ENCODE results near the gene ASB4.
"Not testable (repeated sequence)": the region's sequence is repeated elsewhere in the genome, so short reads cannot be mapped to it uniquely, and the experiment has no call there.

Gene ASB4

DNA sequence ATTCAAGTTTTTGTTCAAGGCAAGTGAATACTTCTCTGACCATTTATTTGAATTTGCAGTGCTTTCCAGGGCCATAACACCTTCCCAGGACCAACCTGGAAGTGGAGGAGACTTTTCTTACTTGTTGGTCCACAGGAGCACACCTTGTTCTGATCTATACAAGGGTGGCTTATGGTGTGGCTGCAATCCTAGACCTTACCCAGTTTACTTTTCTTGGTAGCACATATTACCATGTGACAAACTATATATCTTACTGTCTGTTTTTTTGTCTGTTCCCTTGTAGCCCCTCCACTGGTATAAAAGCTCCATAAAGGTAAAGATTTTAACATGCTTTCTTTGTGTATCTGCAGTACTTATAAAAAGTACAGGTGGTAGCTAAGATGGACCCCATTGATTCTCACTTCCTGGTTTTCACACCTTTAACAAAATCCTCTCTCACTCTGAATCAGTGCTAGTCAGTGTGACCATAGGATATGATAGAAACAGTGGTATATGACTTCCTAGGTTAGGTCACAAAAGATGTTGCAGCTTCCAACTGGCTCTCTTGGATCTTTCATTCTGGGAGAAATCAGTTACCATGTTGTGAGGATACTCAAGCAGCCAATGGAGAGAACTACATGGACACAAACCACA, 5.6 kb upstream of the ASB4 start:
- DNase-seq = no peak

DNA sequence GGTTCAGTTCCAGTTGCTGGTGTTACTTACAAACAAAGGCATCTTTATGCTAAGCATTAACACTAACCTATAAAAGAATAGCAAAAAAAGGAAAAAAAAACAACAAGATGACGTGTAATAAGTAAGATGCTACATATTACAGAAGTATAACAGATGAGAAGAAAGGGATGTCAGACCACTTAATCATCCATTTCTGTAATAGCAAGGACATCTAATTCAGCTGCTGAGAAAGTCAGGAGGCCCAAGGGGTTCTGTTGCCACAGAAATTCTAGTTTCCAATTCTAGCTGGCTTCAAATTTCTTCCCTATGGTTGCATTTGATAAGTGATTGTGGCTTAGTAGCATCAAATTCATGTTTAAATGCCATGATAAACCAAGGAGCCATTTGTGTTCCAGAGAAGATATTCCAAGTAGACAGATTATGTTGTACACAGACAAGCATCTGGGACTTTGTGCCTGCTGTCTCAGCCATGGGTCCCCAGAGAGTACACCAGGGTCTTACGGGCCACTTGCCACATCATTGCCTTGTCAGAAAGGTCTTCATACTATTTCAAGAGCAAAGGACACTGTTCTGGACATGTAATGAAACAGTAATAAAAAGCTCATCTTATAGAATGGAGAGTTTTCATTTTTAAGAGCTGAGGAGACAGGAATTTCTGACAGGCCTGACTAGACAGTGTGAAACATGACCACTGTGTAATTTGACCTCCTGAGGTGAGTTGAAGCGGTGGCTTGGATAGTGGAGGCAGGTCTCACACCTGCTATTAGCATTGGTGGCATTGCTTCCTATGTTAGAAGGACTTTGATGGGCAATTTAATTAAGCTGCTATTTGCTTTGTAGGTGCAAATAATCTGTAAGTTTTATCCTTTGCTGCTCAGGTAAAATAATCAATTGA, 4.2 kb upstream of the ASB4 start:
- no peak for DNase-seq

DNA sequence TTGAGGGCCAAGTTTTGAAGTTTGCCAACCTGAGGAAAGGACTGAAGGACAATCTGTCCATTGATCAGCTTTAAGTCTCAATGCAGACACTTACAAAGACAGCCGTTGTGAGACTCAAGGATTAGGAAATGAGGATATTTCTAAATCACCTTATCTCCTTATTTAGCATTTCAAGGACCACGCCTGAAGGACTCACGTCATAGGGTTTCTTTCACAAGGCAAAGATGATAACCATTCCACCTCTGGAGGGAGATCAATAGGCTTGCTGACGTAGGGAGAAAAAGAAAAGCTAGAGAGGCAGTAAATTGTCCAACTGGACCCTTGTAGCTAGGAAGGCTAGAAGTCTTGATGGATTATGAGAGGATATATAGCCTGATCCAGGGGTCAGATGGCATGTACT, 3.3 kb upstream of the ASB4 start:
- DNase-seq = no peak

DNA sequence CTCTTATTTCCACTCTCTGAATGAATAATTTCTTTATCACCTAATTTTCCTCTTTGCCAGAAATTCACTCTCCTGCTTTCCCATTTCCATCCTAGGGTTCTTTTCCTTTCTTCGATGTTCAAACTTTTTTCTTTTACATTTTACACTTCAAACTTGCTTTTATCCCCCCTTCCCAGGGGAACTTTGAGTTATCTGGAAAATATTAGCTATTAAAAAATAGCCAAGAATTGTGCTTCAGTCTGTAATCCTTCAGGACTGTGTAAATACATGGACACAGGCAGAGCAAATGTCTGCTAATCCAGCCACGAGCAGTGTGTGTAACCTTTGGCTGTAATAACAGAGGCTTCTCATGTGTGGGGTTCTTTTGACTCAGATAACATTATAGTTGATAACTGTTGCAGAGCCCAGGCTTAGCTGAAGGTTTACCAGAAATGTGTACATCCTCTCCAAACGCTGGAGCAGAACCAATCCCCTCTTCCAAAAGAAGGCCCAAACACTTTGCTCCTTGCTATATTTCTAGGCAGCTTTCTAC, 4.6 kb downstream of the ASB4 start:
- no peak for DNase-seq

DNA sequence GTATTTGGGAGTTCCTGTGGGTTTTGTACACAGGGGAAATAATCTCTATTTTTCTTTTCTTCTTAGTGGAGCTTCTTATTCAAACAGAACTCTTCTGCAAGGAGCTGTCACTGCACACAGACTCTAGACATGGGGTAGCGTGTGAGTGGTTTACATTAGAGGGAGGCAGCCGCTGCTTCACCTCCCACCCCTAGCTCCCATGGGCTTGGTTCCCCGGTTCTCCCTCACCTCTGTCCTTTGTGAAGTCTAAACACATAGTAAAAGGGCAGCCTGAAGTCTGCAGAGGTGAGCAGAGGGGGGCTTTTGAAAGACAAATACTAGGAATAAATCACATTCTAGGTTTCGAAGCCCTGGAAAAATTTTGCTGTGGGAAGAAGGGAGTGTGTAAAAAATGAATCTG, 5.5 kb downstream of the ASB4 start:
- DNase-seq = no peak

DNA sequence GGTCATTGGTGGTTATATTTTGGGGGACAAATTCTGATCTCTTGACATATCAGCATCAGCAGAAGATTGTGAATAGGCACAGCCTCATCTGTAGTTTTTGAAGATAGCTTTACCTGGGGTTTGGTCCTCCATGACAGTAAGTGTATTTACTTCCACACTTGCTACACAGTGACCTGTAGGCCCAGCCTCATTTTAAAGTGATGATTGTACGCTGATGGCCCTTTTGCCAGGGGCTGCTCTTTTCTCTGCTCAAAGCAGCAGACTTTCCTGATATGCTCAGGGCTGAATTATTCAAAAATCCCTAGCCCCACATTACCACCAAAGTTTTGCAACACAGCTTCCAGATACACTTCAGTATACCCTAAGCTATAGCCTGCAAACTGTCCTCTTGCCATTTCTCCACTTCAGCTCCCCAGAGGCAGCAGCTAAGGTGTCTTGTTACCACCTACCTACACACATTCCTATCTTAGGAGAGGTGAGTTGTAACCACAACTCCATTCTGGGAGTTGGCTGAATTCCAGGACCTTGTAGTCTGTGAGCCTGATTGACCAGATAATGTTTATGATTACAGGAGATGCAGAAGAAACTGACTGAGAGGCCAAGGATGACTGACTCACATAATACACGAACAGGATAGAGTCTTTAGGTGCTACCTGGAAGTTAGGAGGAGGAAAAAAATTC, 6.0 kb downstream of the ASB4 start:
- peak; percentile 50 for DNase-seq

DNA sequence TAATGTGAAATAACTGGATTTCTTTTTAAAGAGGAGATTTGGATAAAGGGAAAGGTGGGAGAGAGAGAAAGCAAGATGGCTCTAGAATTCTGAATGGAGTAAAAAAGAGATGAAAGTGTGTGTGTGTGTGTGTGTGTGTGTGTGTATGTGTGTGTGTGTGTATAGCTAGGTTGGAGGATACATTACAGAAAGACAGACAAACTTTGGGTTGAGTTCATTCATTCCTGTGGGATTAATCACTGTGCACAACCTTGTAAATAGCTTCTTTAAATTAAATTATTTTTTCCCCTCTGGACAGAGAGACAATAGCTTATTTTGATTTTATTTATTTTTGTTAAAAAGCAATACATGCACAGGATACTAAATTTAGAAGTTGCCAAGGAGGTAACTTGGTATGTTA, 7.5 kb downstream of the ASB4 start:
- no peak for DNase-seq

DNA sequence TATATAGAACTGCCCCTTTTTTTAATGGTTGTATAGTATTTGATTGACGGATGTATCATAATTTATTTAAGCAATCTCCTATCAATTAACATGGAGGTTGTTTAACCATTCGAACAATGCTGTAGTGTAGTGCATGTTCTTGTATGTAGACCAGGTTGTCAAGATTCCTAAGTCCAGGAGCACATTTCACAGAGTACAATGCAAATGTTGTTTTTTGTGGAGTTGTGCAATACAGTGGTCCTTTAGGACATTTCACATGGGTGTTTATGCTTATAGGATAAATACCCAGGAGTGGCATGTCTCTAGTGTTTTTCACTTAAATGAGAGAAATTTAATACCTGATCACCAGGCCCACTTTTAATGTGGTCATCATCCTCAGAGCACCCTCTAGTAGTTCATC, 8.1 kb downstream of the ASB4 start:
- DNase-seq = no peak

DNA sequence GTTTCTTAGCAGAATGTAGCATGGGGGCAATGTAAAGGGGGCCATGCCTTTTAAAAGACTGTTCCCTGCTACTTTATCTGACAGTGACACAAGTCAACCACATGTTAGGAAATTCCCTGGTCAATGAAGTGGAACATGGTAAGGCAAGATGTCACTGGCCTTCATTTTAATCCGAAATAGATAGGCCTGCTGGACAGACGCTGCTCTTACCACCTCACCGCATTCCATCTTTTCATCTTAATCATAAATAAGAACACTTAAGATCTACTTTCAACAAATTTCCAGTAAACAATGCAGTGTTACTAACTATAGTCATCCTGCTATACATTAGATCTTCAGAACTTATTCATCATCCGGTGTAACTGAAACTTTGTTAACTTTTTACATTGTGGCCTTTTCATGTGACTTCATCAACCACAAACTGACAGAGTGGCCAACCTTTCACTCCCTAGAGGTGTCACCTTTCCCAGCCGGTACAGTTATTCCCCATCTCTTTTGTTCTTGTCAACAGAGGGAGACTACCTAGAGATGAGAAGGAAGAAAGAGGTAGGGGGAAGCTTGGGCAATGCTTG, 15.6 kb downstream of the ASB4 start:
- no peak for DNase-seq

DNA sequence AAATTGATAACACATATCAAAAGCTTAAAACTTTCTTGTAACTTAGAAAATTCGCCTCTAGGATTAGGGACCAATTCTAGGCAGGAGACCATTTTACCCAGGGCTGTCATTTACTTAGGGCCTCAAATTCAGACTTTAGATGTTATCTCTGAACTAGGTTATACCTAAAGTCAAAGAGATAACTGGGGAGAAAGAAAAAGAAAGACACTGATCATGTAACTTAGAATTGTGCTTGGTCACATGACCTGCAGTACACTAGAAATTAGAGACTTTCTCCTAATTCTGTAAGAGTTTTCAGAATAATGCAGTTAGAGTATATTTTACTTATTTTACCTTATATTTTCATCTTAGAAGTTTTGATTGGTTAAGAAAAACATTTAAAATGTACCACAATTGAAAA, 16.7 kb downstream of the ASB4 start:
- no peak for DNase-seq

DNA sequence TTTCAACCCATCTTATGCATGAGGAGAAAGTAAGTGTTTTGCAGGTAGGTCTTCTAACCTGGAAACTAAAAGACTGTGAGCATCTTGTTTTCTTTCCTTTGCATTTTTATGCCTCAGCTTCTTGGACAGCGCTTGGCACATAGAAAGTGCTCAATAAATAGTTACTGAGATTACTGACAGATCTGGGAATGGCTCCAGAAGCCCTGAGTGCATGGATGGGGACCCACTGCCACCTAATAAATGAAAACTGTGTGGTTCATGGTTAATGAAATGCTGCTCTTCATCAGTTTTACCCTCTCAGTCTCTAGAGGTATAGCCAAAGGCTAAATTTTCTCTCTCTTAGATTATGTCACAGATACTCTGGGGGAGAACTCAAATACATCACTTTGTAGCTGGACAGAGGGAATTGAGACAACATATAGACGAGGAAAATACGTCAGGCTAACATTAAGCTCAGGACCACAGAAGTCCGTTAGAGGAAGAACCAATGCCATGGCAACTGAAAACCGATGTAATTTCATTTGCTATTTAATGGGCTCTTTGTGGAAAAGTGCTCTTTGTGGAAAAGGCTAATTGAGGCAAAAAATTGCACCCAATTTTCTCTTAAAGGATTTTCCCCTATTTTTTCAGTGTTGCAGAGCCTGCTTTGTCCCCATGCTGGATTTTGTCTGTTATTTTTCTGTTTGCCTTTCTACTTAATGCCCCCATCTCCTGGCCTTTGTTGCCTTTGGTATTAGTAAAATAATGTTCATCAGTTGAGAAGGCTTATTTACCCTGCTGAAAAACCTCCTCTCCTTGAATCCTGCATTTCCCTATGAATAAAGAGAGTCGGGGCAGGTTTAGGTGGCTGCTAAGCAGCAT, 17.8 kb downstream of the ASB4 start:
- no peak for DNase-seq

DNA sequence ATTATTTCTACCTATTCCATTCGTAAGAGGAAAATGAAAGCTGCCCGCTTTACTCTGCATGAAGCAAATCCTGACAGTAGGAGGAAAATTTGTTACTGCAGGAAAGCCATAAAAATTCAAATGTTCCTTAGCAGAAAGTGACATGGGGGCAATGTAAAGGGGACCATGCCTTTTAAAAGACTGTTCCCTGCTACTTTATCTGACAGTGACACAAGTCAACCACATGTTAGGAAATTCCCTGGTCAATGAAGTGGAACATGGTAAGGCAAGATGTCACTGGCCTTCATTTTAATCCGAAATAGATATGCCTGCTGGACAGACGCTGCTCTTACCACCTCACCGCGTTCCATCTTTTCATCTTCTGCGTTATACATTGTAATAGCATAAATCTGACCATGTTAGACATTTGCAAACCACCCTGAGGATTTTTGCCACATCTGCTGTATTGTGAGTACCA, 18.4 kb downstream of the ASB4 start:
- not testable (repeated sequence) for DNase-seq

DNA sequence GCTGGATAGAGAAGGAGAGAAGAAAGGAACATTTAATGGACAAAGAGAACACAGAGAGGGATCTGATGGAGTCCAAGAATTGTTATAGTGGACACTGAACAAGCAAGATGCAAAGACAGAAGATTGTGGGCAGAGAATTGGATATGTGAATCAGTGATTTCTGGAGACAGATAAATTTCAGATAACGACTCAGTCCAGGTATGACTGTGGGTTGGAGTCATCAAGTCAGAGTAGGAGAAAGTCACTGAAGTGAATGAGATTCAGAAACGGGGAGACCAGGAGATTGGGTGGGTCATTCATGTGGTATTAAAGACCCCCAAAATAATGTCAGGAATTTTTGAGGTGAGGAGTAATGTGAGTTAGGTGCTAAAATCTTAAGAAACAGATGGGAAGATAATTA, 23.0 kb downstream of the ASB4 start:
- no peak for DNase-seq

DNA sequence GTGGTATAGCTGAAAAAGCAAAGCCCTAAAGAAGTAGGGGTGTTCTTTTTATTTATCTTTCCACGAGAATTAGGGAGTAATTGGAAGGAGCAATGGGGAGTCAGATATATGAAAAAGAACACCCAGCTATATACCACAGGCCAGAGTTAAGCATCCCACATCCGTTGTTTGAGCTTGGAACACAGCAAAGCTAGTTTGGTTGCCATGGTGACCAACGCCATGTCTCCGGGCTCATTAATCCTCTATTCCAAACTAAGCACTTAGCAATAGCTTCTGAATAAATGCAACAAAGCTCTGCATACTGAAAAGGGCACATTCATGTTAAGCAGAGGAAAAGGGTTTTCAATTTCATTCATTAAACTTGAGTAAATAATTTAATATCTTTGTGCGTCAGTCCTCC, 23.5 kb downstream of the ASB4 start:
- peak; percentile 63 for DNase-seq

DNA sequence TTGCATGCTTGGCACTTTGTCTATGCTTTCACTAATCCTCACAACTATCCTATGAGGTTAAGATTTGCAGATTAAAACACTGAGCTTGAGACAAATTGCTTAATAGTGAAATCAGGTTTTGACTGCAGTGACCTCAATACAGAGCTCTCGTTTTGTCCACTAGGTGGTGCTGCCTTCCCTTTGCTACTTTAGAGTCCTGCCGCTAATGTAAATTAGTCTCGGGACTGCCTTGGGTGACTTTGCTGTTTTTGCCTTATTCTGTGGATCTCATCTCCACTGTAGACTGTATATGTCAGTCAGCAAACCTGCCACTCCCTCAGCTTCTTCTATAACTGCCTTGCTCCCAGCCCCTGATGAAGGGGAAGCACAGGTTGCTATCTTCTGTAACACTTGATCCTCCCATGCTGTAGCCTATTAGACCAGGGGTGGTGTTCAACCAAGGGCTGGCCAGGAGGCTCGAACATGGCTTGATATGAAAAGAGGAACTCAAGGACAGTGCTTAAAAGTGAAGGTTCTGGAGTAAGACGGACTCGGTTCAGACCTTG, 26.0 kb downstream of the ASB4 start:
- no peak for DNase-seq

DNA sequence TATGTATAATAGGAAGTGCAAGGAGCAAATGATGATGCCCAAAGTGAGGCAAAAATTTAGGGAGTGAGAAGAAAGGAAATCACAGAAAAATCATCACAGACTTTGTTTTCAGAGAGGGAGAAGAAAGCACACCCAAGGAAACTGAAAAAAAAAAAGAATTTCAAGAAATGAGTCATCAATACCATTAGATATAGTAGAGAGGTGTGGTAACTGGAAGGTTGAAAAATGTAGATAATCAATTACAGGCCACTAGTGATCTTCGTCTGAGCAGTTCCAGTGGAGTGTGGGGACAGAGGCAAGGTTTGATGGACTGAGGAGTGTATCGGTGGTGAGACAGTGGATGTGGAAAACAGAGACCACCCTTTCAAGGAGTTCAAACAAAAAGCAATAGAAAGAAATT, 31.7 kb downstream of the ASB4 start:
- DNase-seq = no peak

DNA sequence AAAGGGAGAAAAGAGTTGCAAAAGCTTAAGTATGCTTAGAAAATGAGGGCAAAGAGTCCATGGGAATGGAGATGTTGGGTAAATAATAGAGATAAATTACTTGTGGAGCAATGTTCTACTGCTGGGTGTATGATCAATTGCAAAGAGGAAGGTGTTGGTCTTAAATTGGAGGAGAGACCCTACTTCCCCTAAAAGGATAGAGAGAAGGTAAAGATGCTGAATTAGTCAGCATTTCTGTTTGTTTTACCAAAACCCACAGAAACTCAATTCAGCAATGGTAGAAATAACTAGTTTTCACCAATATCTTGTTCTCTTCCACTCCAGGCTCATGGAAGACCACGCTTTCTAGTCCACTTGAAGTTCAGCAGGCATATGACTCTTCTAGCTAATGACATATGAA, 32.1 kb downstream of the ASB4 start:
- DNase-seq = no peak

DNA sequence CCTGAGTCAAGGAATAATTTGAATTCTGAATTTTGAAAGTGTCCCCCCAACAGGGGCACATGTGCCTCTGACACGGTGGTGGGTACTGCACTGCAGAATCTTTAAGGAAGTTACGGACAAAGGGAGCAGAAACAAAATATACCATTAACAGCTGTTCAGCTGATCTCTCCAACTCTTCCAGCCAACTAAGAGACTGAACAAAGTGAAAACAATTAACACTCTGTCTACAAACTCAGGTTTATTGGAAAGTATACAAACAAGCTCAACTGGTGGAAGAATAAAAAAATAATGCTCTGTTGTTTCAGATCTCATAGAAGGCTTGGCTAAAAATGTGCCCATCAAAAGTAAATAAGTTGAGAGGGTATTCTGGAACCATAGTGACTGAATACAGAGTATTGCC, 34.4 kb downstream of the ASB4 start:
- no peak for DNase-seq

DNA sequence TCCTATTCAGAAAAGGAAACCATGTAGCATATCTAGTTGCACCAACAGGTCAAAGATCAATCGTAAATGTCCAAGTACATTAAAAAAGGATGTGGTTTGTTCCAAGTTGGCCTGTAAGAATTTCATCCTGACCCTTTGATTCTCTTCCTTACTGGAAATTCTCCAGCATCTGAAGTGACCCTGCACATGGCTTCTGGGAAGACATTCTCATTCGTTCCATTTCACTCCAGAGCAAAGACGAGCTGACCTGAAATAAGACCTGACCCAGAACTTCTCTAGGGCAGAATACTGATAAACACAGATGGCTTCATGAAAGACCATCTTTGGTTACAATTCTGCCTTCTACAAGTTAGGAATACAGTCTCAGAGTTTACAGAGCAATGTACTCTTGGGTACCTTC, 39.8 kb downstream of the ASB4 start:
- DNase-seq = no peak

DNA sequence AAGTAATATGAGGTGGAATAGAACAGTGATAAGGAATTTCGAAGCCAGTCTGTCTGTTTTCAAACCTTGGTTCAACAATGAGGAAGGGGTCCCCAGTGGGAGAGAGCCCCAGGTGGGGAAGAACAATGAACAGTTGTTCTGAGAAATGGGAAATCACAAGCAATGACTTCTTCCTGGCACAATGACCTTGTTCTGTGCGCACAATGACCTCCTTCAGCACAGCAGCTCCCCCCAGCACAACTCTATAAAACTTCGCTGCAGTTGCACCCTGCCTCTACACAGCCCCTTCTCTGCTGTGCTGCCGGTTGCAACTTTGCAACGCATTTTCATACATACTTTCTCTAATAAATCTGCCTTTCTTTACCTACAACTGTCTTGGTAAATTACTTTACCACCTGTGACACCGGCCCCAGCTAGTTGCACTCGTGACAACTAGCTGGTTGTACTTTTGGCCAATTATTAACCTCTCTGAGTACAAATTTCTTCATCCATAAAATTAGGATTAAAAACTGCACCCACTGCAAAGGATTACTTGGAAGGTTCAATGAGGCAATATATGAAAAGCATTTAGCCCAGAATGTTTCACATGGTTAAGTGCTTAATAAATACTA, 40.5 kb downstream of the ASB4 start:
- DNase-seq = no peak

DNA sequence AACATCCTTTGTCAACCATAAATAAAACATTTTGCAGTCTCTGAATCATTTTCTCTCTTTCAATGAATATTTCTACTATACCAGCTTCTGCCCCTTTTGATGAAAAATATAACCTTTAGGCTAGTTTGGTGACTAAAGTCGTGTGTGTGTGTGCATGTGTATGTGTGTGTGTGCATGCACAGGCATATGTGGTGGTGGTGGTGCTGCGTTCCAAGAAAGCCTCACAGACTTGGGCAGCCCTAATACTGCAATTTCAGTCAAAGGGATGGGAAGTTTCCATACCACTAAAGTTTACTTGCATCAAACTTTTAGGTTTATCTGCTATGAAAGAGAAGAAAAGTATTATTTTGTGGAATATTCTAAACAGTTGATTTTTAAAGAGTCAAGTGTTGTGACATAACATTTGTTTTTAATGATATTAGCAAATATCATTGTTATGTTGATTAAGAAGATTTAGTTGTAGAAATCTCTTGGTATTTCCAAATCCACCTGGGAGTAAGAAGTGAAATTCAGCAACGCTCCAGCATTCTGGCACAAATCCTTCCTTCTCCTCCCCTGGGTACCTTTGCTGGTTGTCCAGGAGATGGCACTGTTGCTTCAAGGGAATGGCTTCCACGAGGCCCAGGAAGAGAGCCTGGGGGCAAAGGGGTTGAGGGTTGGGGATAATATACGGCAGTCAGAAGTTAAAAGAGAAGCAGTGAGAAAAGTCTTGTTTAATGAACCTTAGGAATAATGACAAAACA, 41.5 kb downstream of the ASB4 start:
- no peak for DNase-seq

Measured in NCI-H510A (cell line).